ENCODE results near the gene MRPL40.

MRPL40 gene

DNA sequence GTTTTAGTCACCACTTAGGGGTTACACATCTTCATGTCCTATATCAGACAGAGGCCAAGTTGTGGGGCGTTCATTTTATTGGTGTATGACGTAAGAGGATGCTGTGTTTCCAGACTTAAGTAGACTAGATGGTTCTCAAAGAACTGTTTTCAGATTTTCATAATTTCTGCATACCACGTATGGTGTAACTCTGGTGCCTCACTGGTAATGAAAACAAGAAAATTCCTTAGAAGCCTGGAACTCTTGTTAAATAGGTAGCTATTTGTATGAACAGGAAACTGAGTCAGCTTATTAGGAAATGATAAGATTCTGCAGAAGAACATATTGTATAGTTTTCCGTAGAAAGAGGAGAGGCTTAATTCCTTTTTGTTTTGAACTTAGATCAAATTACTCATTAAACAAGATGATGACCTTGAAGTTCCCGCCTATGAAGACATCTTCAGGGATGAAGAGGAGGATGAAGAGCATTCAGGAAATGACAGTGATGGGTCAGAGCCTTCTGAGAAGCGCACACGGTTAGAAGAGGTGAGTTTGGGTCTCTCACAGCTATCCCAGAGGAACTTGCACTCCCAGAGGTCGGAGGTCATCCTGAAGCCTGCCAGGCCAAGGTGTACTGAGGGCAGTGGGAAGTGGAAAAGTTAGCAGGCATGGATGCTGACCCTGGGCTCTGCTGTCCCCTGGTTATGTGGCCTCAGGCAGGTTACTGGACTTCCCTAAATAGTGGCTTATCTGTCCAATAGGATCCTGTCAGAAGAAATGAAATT lies 51.3 kb downstream of the MRPL40 start:
- DNase-seq (ENCODE audit: low spot score): no peak
